Osteoblast (primary cell): ENCODE measurements around the gene TBC1D10A. TPM values are rescaled to one million over a fixed set of nuclear protein-coding genes. Genes with fewer than 3 reads are reported as not detected.
A peak's percentile ranks its signal among the peaks of the same experiment; 100 is the strongest.

ENCODE experiments used
- DNase-seq: peaks from one replicate; pipeline ENCODE4 v3.0.0; 2011; ENCODE audit warnings: low spot score, mixed read lengths; ENCODE audit not compliant: insufficient read length; ENCODE audit errors: missing footprints
- H2AFZ ChIP-seq: 2 replicates; pipeline ENCODE4 v1.6.0; 2011; ENCODE audit warnings: mild to moderate bottlenecking, low read length
- H3K27ac ChIP-seq: 2 replicates; pipeline ENCODE4 v1.5.1; 2011; ENCODE audit warnings: mild to moderate bottlenecking, low read depth, low read length, moderate library complexity
- H3K27me3 ChIP-seq: 2 replicates; pipeline ENCODE4 v1.6.0; 2012; ENCODE audit warnings: mild to moderate bottlenecking, control low read depth, inconsistent platforms, low read length, moderate library complexity; ENCODE audit not compliant: insufficient read depth
- H3K36me3 ChIP-seq: 2 replicates; pipeline ENCODE4 v1.5.1; 2011; ENCODE audit warnings: mild to moderate bottlenecking, low read length, control low read depth, moderate library complexity; ENCODE audit not compliant: insufficient read depth
- H3K4me1 ChIP-seq: 2 replicates; pipeline ENCODE4 v1.5.1; 2011; ENCODE audit warnings: mild to moderate bottlenecking, low read length, control low read depth, moderate library complexity; ENCODE audit not compliant: insufficient read depth
- H3K4me2 ChIP-seq: 2 replicates; pipeline ENCODE4 v1.6.0; 2011; ENCODE audit warnings: mild to moderate bottlenecking, low read length; ENCODE audit not compliant: insufficient read depth
- H3K4me3 ChIP-seq: fragments of 200-600 bp; sonication (generic); 3 replicates; pipeline ENCODE4 v1.5.1; 2012; ENCODE audit warnings: mild to moderate bottlenecking, low read length, inconsistent platforms; ENCODE audit not compliant: insufficient read depth
- H3K79me2 ChIP-seq: 2 replicates; pipeline ENCODE4 v1.6.0; 2012; ENCODE audit warnings: mild to moderate bottlenecking, low read length, control low read depth, inconsistent platforms; ENCODE audit not compliant: insufficient read depth
- H3K9me3 ChIP-seq: 2 replicates; pipeline ENCODE4 v1.5.1; 2011; ENCODE audit warnings: low read depth, low read length, control low read depth
- H4K20me1 ChIP-seq: 2 replicates; pipeline ENCODE4 v1.6.0; 2012; ENCODE audit warnings: mild to moderate bottlenecking, low read length, control low read depth; ENCODE audit not compliant: insufficient read depth
- total RNA-seq: library from RNA; depleted of rRNA; stranded (reverse); fragments of >200 nt; gene quantifications from 2 replicates; pipeline ENCODE4 v1.2.3, GENCODE V29; 2012
- TF ChIP-seq, protein P1 (sequence below): IDR thresholded peaks from 2 replicates; pipeline ENCODE4 v1.5.1; 2011; ENCODE audit warnings: mild to moderate bottlenecking, low read depth, low read length, moderate library complexity; ENCODE audit errors: extremely low read depth

Gene TBC1D10A
- total RNA-seq, 1 donor: 32.9 TPM

DNA sequence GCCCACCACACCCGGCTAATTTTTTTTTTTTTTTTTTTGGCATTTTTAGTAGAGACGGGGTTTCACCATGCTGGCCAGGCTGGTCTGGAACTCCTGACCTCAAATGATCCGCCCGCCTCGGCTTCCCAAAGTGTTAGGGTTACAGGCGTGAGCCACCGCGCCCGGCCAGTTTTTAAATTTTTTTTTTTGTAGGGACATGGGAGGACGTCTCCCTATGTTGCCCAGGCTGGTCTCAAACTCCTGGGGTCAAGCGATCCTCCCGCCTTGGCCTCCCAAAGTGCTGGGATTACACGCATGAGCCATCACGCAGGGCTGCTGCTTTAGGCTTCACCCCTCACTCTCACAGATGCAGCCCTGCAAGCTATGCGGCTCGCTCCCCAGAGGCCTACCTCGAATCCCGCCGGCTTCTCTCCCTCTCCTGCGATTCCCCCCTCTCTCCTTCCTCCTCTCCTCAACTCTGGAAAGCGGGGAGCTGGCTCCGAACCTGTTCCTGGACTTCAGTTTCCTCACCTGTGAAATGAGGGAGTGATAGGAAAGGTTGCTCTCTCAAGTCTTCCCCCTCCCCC, 31.0 kb upstream of the TBC1D10A start:
- H3K9me3 ChIP-seq: no peaks in the 10 kb centered on the region
- H3K27ac ChIP-seq: no peak overlapping the region
- H3K36me3 ChIP-seq: peaks cover 4% of the 10 kb centered on the region
- peaks cover 17% of the 10 kb centered on the region for H3K4me1 ChIP-seq
- H3K79me2 ChIP-seq: peaks cover 37% of the 10 kb centered on the region
- peak overlapping the region; percentile 98 for H3K4me3 ChIP-seq
- peak; percentile 37 for DNase-seq
- H2AFZ ChIP-seq: no peak overlapping the region
- peak overlapping the region; percentile 92 for H3K4me2 ChIP-seq
- H3K27me3 ChIP-seq: no peaks in the 10 kb centered on the region
- TF ChIP-seq, protein P1, sequence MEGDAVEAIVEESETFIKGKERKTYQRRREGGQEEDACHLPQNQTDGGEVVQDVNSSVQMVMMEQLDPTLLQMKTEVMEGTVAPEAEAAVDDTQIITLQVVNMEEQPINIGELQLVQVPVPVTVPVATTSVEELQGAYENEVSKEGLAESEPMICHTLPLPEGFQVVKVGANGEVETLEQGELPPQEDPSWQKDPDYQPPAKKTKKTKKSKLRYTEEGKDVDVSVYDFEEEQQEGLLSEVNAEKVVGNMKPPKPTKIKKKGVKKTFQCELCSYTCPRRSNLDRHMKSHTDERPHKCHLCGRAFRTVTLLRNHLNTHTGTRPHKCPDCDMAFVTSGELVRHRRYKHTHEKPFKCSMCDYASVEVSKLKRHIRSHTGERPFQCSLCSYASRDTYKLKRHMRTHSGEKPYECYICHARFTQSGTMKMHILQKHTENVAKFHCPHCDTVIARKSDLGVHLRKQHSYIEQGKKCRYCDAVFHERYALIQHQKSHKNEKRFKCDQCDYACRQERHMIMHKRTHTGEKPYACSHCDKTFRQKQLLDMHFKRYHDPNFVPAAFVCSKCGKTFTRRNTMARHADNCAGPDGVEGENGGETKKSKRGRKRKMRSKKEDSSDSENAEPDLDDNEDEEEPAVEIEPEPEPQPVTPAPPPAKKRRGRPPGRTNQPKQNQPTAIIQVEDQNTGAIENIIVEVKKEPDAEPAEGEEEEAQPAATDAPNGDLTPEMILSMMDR: no peak
- peaks cover 32% of the 10 kb centered on the region for H4K20me1 ChIP-seq

DNA sequence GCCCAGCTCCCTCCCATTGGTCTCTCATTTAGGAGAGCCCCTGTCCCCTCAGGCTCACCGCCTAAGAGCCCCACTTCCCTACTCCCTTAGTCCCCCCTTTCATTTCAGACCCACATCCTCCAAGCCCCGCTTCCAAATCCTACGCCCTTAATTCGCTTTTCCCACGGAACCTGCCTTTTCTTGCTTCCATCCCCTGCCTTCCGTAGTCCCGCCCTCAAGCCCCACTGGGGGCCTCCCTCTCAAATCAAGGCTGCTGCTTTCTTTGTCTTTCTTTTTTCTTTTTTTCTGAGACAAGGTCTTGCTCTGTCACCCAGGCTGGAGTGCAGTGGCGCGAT, 30.5 kb upstream of the TBC1D10A start:
- peak overlapping the region; percentile 88 for H3K27ac ChIP-seq

DNA sequence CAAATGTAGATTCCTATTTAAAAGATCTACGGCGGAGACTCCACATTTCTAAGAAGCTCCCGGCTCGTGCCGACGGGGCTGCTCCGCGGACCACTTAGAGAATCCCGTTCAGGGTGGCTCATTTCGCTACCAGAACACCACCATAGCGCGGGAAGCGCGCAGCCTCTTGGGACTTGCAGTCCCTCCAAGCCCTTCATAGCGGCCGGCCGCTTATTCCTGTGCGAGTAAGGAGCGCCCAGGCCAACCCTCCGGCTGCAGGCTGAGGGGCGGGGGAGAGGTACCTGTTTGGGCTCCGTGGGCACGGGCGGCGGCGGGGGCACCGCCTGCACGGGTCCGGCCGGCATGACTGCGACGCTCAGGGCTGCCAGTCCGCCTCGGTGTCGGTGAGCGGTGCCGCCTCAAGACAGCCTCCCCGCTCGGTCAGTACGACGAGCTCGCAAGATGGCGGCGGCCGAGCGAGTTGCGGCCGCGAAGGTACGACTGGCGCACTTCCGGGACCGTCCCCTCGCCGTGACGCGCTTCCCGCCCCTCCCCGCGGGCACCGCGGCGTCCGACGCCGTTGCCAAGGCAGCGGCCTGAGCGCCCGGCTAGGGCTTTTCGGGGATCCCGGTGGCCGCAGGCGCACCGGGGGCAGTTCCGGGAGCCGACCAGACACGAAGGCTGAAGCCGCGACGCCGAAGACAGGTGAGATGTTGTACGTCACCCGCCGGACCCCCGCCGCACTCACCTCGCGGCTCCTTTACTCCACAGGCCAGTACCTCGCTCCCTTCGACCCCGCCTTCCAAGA, 29.9 kb upstream of the TBC1D10A start, which contains the start of the genes CCDC157 and SF3A1:
Gene CCDC157, plus strand, starts transcription at position 559 of the 787 bp plus-strand sequence. CDS start 8,994 bp downstream, outside the sequence.
Gene SF3A1, minus strand, starts transcription at position 446 of the 787 bp plus-strand sequence. Its CDS starts 102 bp downstream, at position 344.
- H3K4me2 ChIP-seq: peak within 1 kb of the TSS; percentile 92

More for the DNA sequence above, 30.5 kb upstream of the TBC1D10A start:
- H3K9me3 ChIP-seq: no peaks in the 10 kb centered on the region
- TF ChIP-seq, protein P1: no peak
- H3K4me2 ChIP-seq: peak overlapping the region; percentile 92
- peak overlapping the region; percentile 100 for H2AFZ ChIP-seq
- H3K4me1 ChIP-seq: peaks cover 17% of the 10 kb centered on the region
- peaks cover 36% of the 10 kb centered on the region for H4K20me1 ChIP-seq
- peaks cover 9% of the 10 kb centered on the region for H3K36me3 ChIP-seq
- H3K27me3 ChIP-seq: no peaks in the 10 kb centered on the region
- peak; percentile 89 for DNase-seq
- H3K4me3 ChIP-seq: peak overlapping the region; percentile 98
- peaks cover 42% of the 10 kb centered on the region for H3K79me2 ChIP-seq

More for the DNA sequence above, 29.9 kb upstream of the TBC1D10A start, which contains the start of the genes CCDC157 and SF3A1:
- H3K9me3 ChIP-seq: no peaks in the 10 kb centered on the region
- peak within 1 kb of the TSS; percentile 98 for H3K4me3 ChIP-seq
- TF ChIP-seq, protein P1: no peak
- H3K4me1 ChIP-seq: peaks cover 17% of the 10 kb centered on the region
- peak within 1 kb of the TSS; percentile 88 for H3K27ac ChIP-seq
- peaks cover 48% of the 10 kb centered on the region for H3K79me2 ChIP-seq
- no peaks in the 10 kb centered on the region for H3K27me3 ChIP-seq
- H2AFZ ChIP-seq: peak within 1 kb of the TSS; percentile 100
- H4K20me1 ChIP-seq: peaks cover 42% of the 10 kb centered on the region
- peak; percentile 98 for DNase-seq
- peaks cover 15% of the 10 kb centered on the region for H3K36me3 ChIP-seq
